ENCODE results near the gene DUSP15. TPM values are rescaled to one million over a fixed set of nuclear protein-coding genes. Genes with fewer than 3 reads are reported as not detected.

The DUSP15 gene
- total and polyA plus RNA-seq, 2 of the 8 experiments (the other 6 are each of a cell fraction or from before 2014, with no cell fraction given), result 0.91 to 3.2 TPM

- no peak for TF ChIP-seq KDM1A (IDR thresholded peaks at IDR 0.05; ENCODE audit: borderline replicate concordance, low read length)
- TF ChIP-seq BACH1 (IDR thresholded peaks at IDR 0.05; ENCODE audit: low read length), result no peak
- TF ChIP-seq NANOG (IDR thresholded peaks at IDR 0.05; ENCODE audit: insufficient read depth, low read depth, low read length, poor library complexity, severe bottlenecking), result no peak
- TF ChIP-seq FOSL1 (IDR thresholded peaks at IDR 0.05; ENCODE audit: insufficient read depth, low read depth, low read length), result no peak
- TF ChIP-seq CREB1 (IDR thresholded peaks at IDR 0.05), result no peak
- no peak for TF ChIP-seq POLR2AphosphoS5 (IDR thresholded peaks at IDR 0.05; ENCODE audit: low read depth, low read length)
- TF ChIP-seq TCF12 (IDR thresholded peaks at IDR 0.05; ENCODE audit: low read depth, low read length), result no peak
Observed at GRCh38 chr20:31824554-31825313, 45.6 kb downstream of the DUSP15 start (continued).

Measured in H1 (cell line).